ENCODE measurements around the gene RRBP1.

GRCh38 chr20:17663486-17663885, 18.6 kb downstream of the RRBP1 start:
- no peak for TF ChIP-seq CTCF (IDR thresholded peaks at IDR 0.05; ENCODE audit: poor library complexity)
- no peak for TF ChIP-seq EZH2 (IDR thresholded peaks at IDR 0.05; ENCODE audit: borderline replicate concordance)

Data from hepatocyte (in vitro differentiated cells).